Fibroblast of peridontal ligament (primary cell): Measurements from ENCODE around the gene IQGAP1.
A peak's percentile ranks its signal among the peaks of the same experiment; 100 is the strongest.

Source experiments
- DNase-seq: peaks from one replicate; pipeline ENCODE4 v3.0.0-alpha.2; 2010; ENCODE audit errors: extremely low read depth

The IQGAP1 gene

DNA sequence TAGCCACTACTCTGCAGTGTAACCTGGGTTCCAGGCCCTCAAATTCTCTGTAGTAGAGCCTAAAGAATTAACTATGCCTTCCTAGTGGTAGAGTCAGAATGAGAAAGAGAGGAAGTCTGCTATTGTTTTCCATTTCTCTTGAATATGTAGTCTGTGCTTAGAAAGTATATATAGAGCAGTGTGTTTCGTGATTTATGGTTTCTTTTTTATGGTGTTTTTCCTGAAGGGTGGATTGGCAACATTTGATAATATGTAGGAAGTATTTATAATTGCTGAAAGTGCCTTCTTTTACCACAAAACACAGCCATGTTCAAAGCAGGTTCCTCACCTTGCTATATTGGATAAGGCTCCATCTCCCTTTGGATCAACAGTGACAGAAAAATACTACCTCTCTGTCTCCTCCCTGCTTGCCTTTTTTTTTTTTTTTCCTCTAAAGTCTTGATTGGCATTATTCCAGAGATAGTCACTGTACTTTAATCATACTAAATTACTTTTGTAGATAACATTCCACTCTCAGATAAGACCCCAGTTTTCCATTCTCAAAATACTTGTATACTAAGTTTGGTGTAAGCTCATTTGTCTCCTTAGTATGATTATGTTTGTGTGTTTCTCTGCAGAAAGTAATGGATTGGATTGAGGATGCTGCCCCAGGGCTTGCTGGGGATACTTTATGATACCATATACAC lies 47.8 kb downstream of the IQGAP1 start:
- no peak for DNase-seq

DNA sequence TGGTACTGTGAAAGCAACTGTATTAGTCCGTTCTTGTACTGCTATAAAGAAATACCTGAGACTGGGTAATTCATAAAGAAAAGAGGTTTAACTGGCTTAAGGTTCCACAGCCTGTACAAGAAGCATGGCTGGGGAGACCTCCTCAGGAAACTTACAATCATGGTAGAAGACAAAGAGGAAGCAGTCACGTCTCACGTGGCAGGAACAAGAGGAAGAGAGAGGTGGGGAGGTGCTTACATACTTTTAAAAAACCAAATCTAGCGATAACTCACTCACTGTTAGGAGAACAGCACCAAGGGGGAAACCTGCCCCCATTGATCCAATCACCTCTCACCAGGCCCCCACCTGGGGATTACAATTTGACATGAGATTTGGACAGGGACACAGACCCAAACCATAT lies 48.9 kb downstream of the IQGAP1 start:
- DNase-seq, result no peak

DNA sequence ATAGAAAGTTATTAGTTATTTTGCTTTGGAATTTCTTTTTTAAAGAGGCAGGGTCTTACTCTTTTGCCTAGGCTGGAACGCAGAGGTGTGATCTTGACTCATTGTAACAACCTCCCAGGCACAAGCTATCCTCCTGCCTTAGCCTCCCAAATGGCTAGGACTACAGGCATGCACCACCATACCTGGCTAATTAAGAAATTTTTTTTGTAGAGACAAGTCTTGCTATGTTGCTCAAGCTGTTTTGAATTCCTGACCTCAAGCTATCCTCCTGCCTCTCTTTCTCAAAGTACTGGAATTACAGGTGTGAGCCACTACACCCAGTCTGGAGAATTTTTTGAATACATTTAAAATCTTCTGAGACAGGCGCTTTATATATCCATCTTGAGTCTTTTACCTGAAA lies 49.5 kb downstream of the IQGAP1 start:
- DNase-seq, result no peak

DNA sequence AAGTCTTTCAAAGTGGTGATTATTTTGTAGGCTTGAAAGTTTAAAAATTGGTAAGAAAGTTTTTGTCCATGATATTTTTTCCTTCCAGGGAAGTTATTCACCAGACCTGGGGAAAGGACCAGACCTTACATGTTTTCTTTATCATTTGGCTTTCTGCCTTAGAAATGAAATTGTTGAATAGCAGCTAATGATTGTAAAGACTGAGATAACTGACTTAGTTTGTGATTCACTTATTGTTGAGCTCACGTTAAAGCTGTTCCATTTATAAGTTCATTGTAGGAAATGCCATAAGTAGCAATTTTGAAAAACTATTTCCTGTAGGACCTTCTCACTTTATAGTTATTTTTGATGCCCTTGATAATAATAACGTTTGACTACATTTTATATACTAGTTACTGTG lies 51.9 kb downstream of the IQGAP1 start:
- DNase-seq, result no peak

- no peak for DNase-seq
Observed at GRCh38 chr15:90441027-90441426, 53.0 kb downstream of the IQGAP1 start.

DNA sequence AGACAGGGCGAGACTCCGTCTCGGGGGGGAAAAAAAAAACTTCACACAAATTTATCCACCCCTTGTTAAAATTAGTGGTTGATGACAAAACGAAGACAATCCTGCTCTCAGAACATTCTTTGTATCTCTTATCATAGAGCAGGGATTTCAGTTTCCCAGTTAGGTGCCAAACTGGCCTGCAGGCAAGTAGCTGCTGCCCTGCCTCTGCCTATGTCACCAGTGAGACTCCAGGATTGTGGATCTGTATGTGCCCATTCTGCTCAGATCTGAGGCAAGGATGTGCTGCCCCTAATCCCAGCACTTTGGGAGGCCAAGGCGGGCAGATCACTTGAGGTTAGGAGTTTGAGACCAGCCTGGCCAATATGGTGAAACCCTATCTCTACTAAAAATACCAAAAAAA lies 54.4 kb downstream of the IQGAP1 start:
- no peak for DNase-seq

DNA sequence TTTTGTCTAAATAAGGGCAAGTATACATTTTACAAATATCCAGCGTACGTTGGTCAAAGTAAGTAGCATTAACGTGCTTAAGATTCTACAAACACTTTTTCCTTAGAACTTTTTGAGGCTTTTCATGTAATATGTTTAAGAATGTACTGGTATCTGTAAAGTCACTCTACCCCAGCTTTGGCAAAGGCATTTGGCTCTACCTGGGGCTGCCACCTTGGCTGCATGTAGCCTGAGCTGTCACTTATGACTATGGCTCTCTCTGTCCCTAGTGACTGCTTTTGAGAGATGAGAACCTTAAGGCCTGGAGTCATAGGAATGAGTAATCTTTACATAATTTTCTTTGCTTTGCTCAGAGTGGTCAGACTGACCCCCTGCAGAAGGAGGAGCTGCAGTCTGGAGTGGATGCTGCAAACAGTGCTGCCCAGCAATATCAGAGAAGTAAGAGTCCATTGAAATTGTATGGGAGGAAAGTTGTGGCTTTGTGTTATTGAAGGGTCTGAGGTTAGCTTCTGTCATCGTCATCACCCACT lies 61.2 kb downstream of the IQGAP1 start:
- peak; percentile 35 for DNase-seq

- peak; percentile 73 for DNase-seq
Observed at GRCh38 chr15:90451053-90451850, 63.2 kb downstream of the IQGAP1 start.

GRCh38 chr15:90456236-90456635 lies 68.2 kb downstream of the IQGAP1 start:
- DNase-seq, result no peak

DNA sequence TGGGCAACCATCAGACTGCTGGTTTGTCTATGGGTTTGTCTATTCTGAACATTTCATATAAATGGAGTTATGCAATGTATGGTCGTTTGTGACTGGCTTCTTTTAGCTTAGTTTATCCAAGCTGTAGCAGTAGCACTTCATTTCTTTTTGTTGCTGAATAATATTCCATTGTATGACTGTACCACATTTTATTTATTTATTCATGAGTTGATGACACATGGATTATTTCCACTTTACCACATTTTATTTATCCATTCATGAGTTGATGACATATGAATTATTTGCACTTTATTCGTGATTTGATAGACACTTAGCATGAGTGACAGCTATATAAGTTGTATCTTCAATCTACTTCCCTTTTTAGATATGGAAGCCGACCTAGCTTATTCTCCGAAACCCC lies 70.0 kb downstream of the IQGAP1 start:
- no peak for DNase-seq

- DNase-seq, result no peak
Observed at GRCh38 chr15:90459368-90459767, 71.3 kb downstream of the IQGAP1 start.

DNA sequence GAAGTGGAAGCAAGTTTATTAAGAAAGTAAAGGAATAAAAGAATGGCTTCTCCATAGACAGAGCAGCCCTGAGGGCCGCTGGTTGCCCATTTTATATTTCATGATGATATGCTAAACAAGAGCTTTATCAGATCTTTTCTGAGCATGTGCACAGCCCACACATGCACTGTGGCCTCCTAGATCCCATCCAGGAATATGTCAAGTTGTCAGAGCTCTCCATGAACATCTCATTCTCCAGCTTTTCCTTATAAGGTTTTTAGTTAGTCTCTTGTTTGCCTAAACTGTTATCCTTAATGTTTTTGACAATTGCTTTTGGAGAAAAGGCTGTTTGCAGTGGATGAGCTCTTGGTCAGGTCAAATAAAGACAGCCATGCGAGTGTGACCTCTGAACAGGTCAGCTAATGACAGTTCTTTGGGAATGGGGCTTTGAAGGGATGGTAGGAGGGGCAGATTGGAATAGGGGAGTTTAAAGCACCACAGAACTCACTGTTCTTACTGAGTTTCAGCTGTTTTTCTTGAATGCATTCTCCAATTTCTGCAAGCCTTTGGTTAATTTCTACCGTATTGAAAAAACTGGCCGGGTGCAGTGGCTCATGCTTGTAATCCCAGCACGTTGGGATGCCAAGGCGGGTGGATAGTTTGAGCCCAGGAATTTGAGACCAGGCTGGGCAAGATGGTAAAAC lies 72.2 kb downstream of the IQGAP1 start:
- DNase-seq, result no peak

GRCh38 chr15:90463381-90463780 lies 75.3 kb downstream of the IQGAP1 start:
- DNase-seq, result peak; percentile 85

DNA sequence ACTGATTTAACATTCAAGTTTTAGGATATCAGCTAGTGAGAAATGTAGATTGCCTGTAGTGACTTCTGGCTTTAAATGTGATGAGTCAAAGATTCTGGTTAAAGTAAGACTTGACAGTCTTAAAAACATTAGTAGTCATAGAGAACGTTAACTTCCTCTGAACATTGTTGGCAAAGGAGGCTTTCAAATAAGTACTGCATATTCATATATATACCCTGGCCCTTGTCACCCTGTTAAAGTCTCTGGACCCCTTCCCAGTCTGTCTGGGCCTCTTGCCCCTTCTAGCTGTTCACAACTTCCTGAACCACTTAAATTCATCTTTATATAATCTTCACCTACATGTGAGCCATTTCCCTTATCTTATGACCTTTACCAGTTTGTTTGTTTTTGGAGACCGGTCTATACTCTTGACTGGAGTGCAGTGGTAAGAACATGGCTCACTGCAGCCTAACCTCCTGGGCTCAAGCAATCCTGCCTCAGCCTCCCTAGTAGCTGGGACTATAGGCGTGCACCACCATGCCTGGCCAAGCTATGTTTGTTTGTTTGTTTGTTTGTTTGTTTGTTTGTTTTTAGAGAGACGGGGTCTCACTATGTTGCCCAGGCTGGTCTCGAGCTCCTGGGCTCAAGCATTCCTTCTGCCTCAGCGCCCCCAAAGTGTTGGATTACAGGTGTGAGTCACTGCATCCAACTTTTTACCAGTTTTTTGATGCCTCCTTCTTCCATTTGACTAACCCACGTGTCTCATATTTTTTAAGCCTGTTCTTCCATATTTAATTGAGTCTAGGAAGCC lies 77.3 kb downstream of the IQGAP1 start:
- peak; percentile 50 for DNase-seq

DNA sequence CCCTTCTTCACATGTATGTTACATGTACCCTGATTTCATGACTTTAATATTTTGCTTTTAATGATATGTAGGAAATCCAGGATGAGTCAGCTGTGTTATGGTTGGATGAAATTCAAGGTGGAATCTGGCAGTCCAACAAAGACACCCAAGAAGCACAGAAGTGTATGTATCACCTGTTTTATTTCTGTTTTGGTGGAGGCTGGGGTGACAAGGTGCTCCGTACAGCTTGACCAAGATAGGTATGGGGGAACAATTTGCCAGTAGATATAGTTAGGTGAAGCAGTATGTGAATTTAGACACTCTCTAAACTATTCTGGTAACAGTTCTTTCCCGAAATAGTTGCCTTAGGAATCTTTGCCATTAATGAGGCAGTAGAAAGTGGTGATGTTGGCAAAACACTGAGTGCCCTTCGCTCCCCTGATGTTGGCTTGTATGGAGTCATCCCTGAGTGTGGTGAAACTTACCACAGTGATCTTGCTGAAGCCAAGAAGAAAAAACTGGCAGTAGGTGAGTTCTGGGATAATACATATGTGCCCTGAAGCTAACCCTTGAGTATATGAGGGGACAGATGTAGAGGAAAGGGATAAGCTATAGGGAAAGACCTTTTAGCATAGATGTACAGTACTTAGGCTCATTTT lies 78.0 kb downstream of the IQGAP1 start:
- peak; percentile 27 for DNase-seq

- no peak for DNase-seq
Observed at GRCh38 chr15:90469723-90470122, 81.7 kb downstream of the IQGAP1 start.

GRCh38 chr15:90470453-90470852 lies 82.4 kb downstream of the IQGAP1 start:
- no peak for DNase-seq

GRCh38 chr15:90471126-90471525 lies 83.1 kb downstream of the IQGAP1 start:
- no peak for DNase-seq

GRCh38 chr15:90471769-90472168 lies 83.7 kb downstream of the IQGAP1 start:
- no peak for DNase-seq

- DNase-seq, result no peak
Observed at GRCh38 chr15:90478846-90479481, 90.9 kb downstream of the IQGAP1 start.

DNA sequence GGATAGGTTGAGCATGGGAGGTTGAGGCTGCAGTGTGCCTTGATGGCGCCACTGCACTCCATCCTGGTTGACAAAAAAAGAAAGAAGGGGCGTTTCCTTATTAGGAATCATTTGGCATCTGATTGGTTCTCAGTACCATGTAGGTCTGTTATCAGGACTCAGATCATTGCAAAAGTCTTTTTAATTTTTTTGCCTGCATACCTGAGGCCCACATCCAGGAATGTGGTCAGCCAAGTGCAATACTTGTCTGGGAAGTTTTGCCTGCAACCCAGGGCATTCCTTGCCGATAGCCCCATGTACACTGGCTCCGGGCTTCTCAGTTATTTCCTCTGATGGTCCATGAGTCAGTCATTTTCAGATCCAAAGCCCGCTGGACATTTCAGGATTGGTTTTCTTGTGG lies 91.6 kb downstream of the IQGAP1 start:
- DNase-seq, result no peak
